ENCODE results near the gene SHH. TPM values are rescaled to one million over a fixed set of nuclear protein-coding genes. Genes with fewer than 3 reads are reported as not detected.

Gene SHH
- total and polyA plus RNA-seq, 3 donors from 2014 or later = 0.06 to 1.0 TPM; not detected in 1

DNA sequence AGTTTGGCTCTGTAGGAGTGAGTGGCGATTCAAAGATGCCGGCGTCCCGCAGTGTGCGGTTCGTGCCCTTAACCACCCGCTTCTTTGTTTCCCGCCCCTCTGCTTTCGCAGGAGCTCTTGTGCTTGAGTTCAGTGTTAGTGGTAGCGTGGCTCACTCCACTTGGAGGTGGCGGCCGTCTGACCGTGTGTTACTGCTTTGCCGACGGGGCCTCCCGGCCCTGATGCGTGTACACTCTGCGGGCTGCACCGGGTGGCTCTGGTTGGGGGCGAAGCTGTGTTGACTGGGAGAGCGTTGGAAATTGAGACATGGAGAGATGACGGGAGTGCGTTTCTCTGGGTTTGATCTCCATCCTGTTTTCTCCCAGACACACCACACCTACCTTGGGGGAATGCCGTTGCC is 31.4 kb downstream of the SHH start:
- DNase-seq = no peak
- Histone ChIP-seq H3K4me3 (no peak overlapping the region), H3K27ac (no peak overlapping the region), H3K36me3 (ENCODE audit: low read depth, missing control alignments) (no peaks in the 10 kb centered on the region), H3K4me1 (no peaks in the 10 kb centered on the region), H3K27me3 (no peaks in the 10 kb centered on the region), H3K9me3 (no peaks in the 10 kb centered on the region)
- intact Hi-C loops (cut with DNase I; ENCODE audit: low total_unique reads) = no loop called here
- WGBS, 2 donors = 87 to 95% methylated on average over 24 of the region's 24 CpGs
- no peak for TF ChIP-seq POLR2A (IDR thresholded peaks at IDR 0.05)
- TF ChIP-seq, protein P1, sequence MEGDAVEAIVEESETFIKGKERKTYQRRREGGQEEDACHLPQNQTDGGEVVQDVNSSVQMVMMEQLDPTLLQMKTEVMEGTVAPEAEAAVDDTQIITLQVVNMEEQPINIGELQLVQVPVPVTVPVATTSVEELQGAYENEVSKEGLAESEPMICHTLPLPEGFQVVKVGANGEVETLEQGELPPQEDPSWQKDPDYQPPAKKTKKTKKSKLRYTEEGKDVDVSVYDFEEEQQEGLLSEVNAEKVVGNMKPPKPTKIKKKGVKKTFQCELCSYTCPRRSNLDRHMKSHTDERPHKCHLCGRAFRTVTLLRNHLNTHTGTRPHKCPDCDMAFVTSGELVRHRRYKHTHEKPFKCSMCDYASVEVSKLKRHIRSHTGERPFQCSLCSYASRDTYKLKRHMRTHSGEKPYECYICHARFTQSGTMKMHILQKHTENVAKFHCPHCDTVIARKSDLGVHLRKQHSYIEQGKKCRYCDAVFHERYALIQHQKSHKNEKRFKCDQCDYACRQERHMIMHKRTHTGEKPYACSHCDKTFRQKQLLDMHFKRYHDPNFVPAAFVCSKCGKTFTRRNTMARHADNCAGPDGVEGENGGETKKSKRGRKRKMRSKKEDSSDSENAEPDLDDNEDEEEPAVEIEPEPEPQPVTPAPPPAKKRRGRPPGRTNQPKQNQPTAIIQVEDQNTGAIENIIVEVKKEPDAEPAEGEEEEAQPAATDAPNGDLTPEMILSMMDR (IDR thresholded peaks at IDR 0.05) = no peak

DNA sequence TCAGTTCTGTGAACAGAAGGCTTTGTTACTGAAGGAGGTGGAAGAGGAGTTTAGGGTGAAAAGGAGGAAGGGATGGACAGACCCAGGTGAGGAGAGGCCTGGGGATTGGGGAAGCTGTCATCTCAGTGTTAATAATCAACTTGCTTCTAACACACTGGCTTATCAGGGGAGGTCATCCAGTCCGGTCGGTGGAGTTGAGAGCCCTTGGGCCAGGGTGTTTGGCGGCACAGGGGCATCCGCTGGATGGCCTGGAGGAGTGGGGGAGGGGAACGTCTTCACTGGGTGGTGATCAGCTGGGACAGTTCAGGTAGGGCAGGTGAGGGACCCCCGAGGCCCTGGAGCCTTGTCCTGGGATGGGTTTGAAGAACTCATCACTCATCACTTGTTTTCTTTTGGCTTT is 33.9 kb downstream of the SHH start:
- DNase-seq = no peak
- 84 to 87% methylated on average over 5 to 6 of the region's 6 CpGs for WGBS, 2 donors

DNA sequence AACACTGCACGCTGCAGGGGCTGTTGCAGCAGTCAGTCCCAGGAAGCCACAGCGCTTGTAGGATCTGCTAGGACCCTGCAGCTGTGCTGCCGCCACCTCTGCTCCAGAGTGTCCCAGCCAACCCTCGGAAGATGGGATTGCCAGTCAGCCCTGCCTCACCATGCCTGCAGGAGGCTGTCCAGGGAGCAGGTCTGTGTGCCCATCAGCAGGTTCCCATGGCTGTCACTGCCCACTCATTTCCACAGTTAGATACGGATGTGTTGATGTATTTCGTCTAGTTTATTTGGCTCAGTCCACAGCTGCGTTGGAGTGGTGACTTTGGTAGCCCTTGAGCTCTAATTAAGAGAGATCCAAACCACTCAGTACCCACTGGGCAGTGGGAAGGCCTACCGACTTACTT is 35.7 kb downstream of the SHH start:
- H3K9me3 ChIP-seq = no peaks in the 10 kb centered on the region
- intact Hi-C loops (cut with DNase I; ENCODE audit: low total_unique reads) = loop anchor here (10.0 kb wide), 1 partner anchor 182 kb away; no protein-coding TSS in a partner anchor
- no peaks in the 10 kb centered on the region for H3K27me3 ChIP-seq
- 82 to 88% methylated on average over 8 of the region's 8 CpGs for WGBS, 2 donors
- no peak overlapping the region for H3K4me3 ChIP-seq
- no peak overlapping the region for H3K27ac ChIP-seq
- no peaks in the 10 kb centered on the region for H3K36me3 ChIP-seq (ENCODE audit: low read depth, missing control alignments)
- no peaks in the 10 kb centered on the region for H3K4me1 ChIP-seq
- no peak for DNase-seq
- TF ChIP-seq, protein P1 (IDR thresholded peaks at IDR 0.05) = no peak
- TF ChIP-seq POLR2A (IDR thresholded peaks at IDR 0.05) = no peak

More for the DNA sequence above, 33.9 kb downstream of the SHH start:
- Histone ChIP-seq H3K36me3 (ENCODE audit: low read depth, missing control alignments) (no peaks in the 10 kb centered on the region), H3K27ac (no peak overlapping the region), H3K4me3 (no peak overlapping the region), H3K27me3 (no peaks in the 10 kb centered on the region), H3K9me3 (no peaks in the 10 kb centered on the region), H3K4me1 (no peaks in the 10 kb centered on the region)
- TF ChIP-seq, protein P1 (IDR thresholded peaks at IDR 0.05) = no peak
- TF ChIP-seq POLR2A (IDR thresholded peaks at IDR 0.05) = no peak
- intact Hi-C loops (cut with DNase I; ENCODE audit: low total_unique reads) = loop anchor here (10.0 kb wide), 1 partner anchor 184 kb away; no protein-coding TSS in a partner anchor

DNA sequence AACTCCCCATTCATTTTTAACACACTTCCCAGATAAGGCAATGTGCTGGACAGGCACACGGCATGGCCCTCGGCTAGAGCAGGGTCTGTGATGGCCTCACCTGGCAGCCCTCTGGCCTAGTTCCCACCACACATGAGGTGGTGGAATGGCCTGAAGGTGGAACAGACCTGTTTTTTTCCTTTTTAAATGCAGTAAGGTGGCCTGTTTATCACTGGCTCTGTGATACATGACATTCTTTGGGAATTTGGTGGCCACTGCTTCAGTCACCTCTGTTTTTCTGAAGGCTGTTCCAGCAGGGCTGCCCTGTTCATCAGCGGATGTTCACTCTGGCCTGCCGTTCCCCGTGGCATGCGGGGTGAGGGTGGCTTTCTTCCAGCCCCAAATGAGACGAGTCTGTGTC is 36.6 kb downstream of the SHH start:
- no peaks in the 10 kb centered on the region for H3K9me3 ChIP-seq
- TF ChIP-seq, protein P1 (IDR thresholded peaks at IDR 0.05) = no peak
- no peak for TF ChIP-seq POLR2A (IDR thresholded peaks at IDR 0.05)
- no peak for DNase-seq
- intact Hi-C loops (cut with DNase I; ENCODE audit: low total_unique reads) = loop anchor here (10.0 kb wide), 1 partner anchor 181 kb away; no protein-coding TSS in a partner anchor
- no peak overlapping the region for H3K4me3 ChIP-seq
- no peaks in the 10 kb centered on the region for H3K36me3 ChIP-seq (ENCODE audit: low read depth, missing control alignments)
- WGBS, 2 donors = 82 to 84% methylated on average over 7 of the region's 7 CpGs
- H3K27ac ChIP-seq = no peak overlapping the region
- no peaks in the 10 kb centered on the region for H3K4me1 ChIP-seq
- H3K27me3 ChIP-seq = no peaks in the 10 kb centered on the region

DNA sequence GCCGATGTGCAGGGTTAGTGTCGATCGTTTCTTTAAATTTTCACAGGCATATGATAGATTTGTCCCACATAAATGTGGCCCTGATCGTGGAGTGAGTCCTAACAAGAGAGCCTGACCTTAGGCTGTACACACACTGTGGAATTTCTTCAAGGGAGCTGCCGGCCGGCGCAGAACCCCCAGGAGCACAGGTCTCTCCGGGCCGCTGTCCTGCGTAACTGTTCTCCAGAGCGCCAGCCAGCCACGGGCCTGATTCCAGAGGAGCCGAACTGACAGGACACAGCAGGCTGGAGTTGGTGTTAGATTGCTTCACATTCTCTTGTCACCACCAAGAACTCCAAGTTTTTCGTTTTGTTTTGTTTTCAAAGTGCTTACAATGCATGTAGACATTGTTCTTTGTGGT is 37.3 kb downstream of the SHH start:
- intact Hi-C loops (cut with DNase I; ENCODE audit: low total_unique reads) = loop anchor here (10.0 kb wide), 1 partner anchor 180 kb away; no protein-coding TSS in a partner anchor

More for the DNA sequence above, 37.3 kb downstream of the SHH start:
- no peak for DNase-seq
- TF ChIP-seq, protein P1 (IDR thresholded peaks at IDR 0.05) = no peak
- TF ChIP-seq POLR2A (IDR thresholded peaks at IDR 0.05) = no peak
- H3K9me3 ChIP-seq = no peaks in the 10 kb centered on the region
- no peak overlapping the region for H3K4me3 ChIP-seq
- no peaks in the 10 kb centered on the region for H3K36me3 ChIP-seq (ENCODE audit: low read depth, missing control alignments)
- H3K27me3 ChIP-seq = no peaks in the 10 kb centered on the region
- no peak overlapping the region for H3K27ac ChIP-seq
- no peaks in the 10 kb centered on the region for H3K4me1 ChIP-seq
- WGBS, 2 donors = 91 to 94% methylated on average over 14 of the region's 14 CpGs

Data from testis (tissue), 3 donors.